ENCODE results near the gene POR. TPM values are rescaled to one million over a fixed set of nuclear protein-coding genes. Genes with fewer than 3 reads are reported as not detected.

Gene POR
- polyA plus RNA-seq, 1 of the 3 experiments (the other 2 are of a cell fraction) = 68.7 TPM

GRCh38 chr7:75867390-75867717 lies 47.6 kb upstream of the POR start:
- Histone ChIP-seq H3K4me3 (ENCODE audit: low read depth in 2 of 2, low read length in 1 of 2) (no peak overlapping the region), H3K9me2 (no peaks in the 10 kb centered on the region), H3K36me3 (replicated peaks in 1 of 2; ENCODE audit: control insufficient read depth in 1 of 2, insufficient read depth in 2 of 2, low read length in 1 of 2) (no peaks in the 10 kb centered on the region), H3F3A (replicated peaks; ENCODE audit: insufficient read depth) (peaks cover 9% of the 10 kb centered on the region), H2AFZ (ENCODE audit: low read depth) (no peak overlapping the region), H3K27me3 (ENCODE audit: insufficient read depth) (no peaks in the 10 kb centered on the region), H3K79me2 (ENCODE audit: insufficient read depth) (no peaks in the 10 kb centered on the region), H3K9ac (no peak overlapping the region), H3K4me2 (no peak overlapping the region), H3K27ac (ENCODE audit: low read depth in 2 of 2, low read length in 1 of 2) (no peak overlapping the region), H3K9me3 (no peaks in the 10 kb centered on the region), H3K4me1 (ENCODE audit: control insufficient read depth in 1 of 2, insufficient read depth in 2 of 2, low read depth in 1 of 2, low read length in 1 of 2) (peaks cover 6% of the 10 kb centered on the region in 2 experiments; a peak in 1 of 4 replicates), H4K20me1 (ENCODE audit: insufficient read depth) (no peaks in the 10 kb centered on the region)
- POLR2A ChIA-PET = interaction anchor here (1.5 kb wide), 2 partner anchors 47 to 153 kb away, joined by 4 to 13 read pairs; no protein-coding TSS in a partner anchor
- no peak for DNase-seq
- TF ChIP-seq GABPA (IDR thresholded peaks at IDR 0.05; ENCODE audit: low read depth) = no peak
- no peak for TF ChIP-seq RAD21 (IDR thresholded peaks at IDR 0.05; ENCODE audit: low read length)
- TF ChIP-seq ZBTB33 (IDR thresholded peaks at IDR 0.05; ENCODE audit: borderline replicate concordance, low read depth) = no peak
- TF ChIP-seq EZH2phosphoT487 (IDR thresholded peaks at IDR 0.05; ENCODE audit: borderline replicate concordance, low read depth) = no peak
- TF ChIP-seq USF2 (IDR thresholded peaks at IDR 0.05; ENCODE audit: borderline replicate concordance, low read depth, low read length) = no peak
- TF ChIP-seq RFX5 (IDR thresholded peaks at IDR 0.05; ENCODE audit: low read length) = no peak
- no peak for TF ChIP-seq MEF2A (IDR thresholded peaks at IDR 0.05; ENCODE audit: borderline replicate concordance, low read depth)
- TF ChIP-seq FOSL2 (IDR thresholded peaks at IDR 0.05; ENCODE audit: borderline replicate concordance, low read depth) = no peak
- no peak for TF ChIP-seq TCF12 (IDR thresholded peaks at IDR 0.05)
- CTCF ChIA-PET = interaction anchor here (1.1 to 9.0 kb wide), 14 partner anchors 8 to 156 kb away, joined by 3 to 305 read pairs (median 12); partner anchors contain the start of genes RHBDD2 and TMEM120A
- WGBS (ENCODE audit: low lambda C conversion rate) = 75% methylated on average over 4 of the region's 4 CpGs

GRCh38 chr7:75868153-75868552 lies 46.8 kb upstream of the POR start:
- CTCF ChIA-PET = interaction anchor here (9.0 kb wide), 1 partner anchor 155 kb away, joined by 305 read pairs; no protein-coding TSS in a partner anchor
- Histone ChIP-seq H3K4me2 (no peak overlapping the region), H3K9me3 (no peaks in the 10 kb centered on the region), H3K4me1 (ENCODE audit: control insufficient read depth in 1 of 2, insufficient read depth in 2 of 2, low read depth in 1 of 2, low read length in 1 of 2) (peaks cover 6 to 10% of the 10 kb centered on the region in 2 experiments; a peak in 2 of 4 replicates), H3K27ac (ENCODE audit: low read depth in 2 of 2, low read length in 1 of 2) (no peak overlapping the region), H2AFZ (ENCODE audit: low read depth) (no peak overlapping the region), H3K27me3 (ENCODE audit: insufficient read depth) (no peaks in the 10 kb centered on the region), H3K4me3 (ENCODE audit: low read depth in 2 of 2, low read length in 1 of 2) (no peak overlapping the region), H4K20me1 (ENCODE audit: insufficient read depth) (no peaks in the 10 kb centered on the region), H3K9ac (no peak overlapping the region), H3F3A (replicated peaks; ENCODE audit: insufficient read depth) (peaks cover 16% of the 10 kb centered on the region), H3K36me3 (replicated peaks in 1 of 2; ENCODE audit: control insufficient read depth in 1 of 2, insufficient read depth in 2 of 2, low read length in 1 of 2) (no peaks in the 10 kb centered on the region), H3K79me2 (ENCODE audit: insufficient read depth) (no peaks in the 10 kb centered on the region), H3K9me2 (no peaks in the 10 kb centered on the region)
- DNase-seq = no peak
- POLR2A ChIA-PET = no interaction called here
- TF ChIP-seq GABPA (IDR thresholded peaks at IDR 0.05; ENCODE audit: low read depth) (no peak), MXI1 (IDR thresholded peaks at IDR 0.05; ENCODE audit: low read depth, low read length) (no peak)
- WGBS (ENCODE audit: low lambda C conversion rate) = 85% methylated on average over 2 of the region's 2 CpGs
